Hepatocyte (in vitro differentiated cells): ENCODE data around the gene MSLN.

Experiments
- EZH2 ChIP-seq: fragments of 200-600 bp; sonication (generic); IDR thresholded peaks from 2 replicates; pipeline ENCODE4 v1.6.1; 2016; ENCODE audit warnings: antibody characterized with exemption, mild to moderate bottlenecking, borderline replicate concordance
- TF ChIP-seq, protein P1 (sequence below): fragments of 200-600 bp; sonication (generic); IDR thresholded peaks from 2 replicates; pipeline ENCODE4 v1.5.1; 2016; ENCODE audit warnings: antibody characterized with exemption, mild to moderate bottlenecking; ENCODE audit not compliant: poor library complexity

DNA sequence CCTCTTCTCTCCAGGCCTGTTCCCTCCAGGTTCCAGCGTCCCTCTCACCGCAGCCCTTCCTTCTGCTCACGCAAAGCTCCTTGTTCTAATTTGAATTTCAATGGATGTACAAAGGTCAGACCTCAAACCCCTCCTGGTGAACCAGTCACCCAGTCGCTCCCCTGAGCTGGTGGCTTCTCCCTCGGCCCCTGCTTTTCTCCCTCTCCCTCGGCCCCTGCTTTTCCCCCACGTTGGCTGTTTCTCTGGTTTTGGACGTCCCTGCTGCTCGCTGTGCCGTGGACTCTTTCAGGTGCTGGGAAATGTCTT is 8.6 kb upstream of the MSLN start:
- TF ChIP-seq, protein P1, sequence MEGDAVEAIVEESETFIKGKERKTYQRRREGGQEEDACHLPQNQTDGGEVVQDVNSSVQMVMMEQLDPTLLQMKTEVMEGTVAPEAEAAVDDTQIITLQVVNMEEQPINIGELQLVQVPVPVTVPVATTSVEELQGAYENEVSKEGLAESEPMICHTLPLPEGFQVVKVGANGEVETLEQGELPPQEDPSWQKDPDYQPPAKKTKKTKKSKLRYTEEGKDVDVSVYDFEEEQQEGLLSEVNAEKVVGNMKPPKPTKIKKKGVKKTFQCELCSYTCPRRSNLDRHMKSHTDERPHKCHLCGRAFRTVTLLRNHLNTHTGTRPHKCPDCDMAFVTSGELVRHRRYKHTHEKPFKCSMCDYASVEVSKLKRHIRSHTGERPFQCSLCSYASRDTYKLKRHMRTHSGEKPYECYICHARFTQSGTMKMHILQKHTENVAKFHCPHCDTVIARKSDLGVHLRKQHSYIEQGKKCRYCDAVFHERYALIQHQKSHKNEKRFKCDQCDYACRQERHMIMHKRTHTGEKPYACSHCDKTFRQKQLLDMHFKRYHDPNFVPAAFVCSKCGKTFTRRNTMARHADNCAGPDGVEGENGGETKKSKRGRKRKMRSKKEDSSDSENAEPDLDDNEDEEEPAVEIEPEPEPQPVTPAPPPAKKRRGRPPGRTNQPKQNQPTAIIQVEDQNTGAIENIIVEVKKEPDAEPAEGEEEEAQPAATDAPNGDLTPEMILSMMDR: no peak
- TF ChIP-seq EZH2: no peak
